Left lobe of liver (tissue), 1 donor: ENCODE data around the gene E2F7. TPM values are rescaled to one million over a fixed set of nuclear protein-coding genes. Genes with fewer than 3 reads are reported as not detected.

Source experiments
- total RNA-seq: library from RNA; stranded (reverse); gene quantifications from one replicate; pipeline ENCODE4 v1.2.1, GENCODE V29; 2021
- donor health status: DM: no; HTN: yes; CAD: no.

E2F7 gene
- total RNA-seq, 1 donor from 2014 or later: 0.18 TPM

Other genes starting within 250 kb of the E2F7 start
- gene CSRP2, start 186.6 kb downstream of the E2F7 start, total RNA-seq: 14.1 TPM